Astrocyte (in vitro differentiated cells and primary cell): ENCODE data around the gene UGT1A8.
"Not testable (repeated sequence)": the region's sequence is repeated elsewhere in the genome, so short reads cannot be mapped to it uniquely, and the experiment has no call there.

Experiments used
- CTCF ChIP-seq: IDR thresholded peaks from 2 replicates; pipeline ENCODE4 v1.5.1; 2011; ENCODE audit warnings: low read depth, mild to moderate bottlenecking, inconsistent platforms, low read length, moderate library complexity; ENCODE audit not compliant: insufficient read depth
- EZH2 ChIP-seq: IDR thresholded peaks from 2 replicates; pipeline ENCODE4 v1.6.1; 2012; ENCODE audit warnings: mild to moderate bottlenecking, low read length, inconsistent platforms; ENCODE audit not compliant: insufficient read depth

- TF ChIP-seq CTCF, EZH2: not testable (repeated sequence)
Observed at GRCh38 chr2:233750689-233751088, 133.3 kb downstream of the UGT1A8 start.
